Testis (tissue), 3 donors: ENCODE measurements around the gene ARMC3. TPM values are rescaled to one million over a fixed set of nuclear protein-coding genes. Genes with fewer than 3 reads are reported as not detected.

ENCODE experiments used
- DNase-seq: peaks from one replicate; pipeline ENCODE4 v3.0.0-alpha.2; 2019
- H3K27ac ChIP-seq, 2 donors: fragments of 200-600 bp; sonication (generic); one replicate each; pipeline ENCODE4 v1.5.1; 2019
- H3K27me3 ChIP-seq: fragments of 200-600 bp; sonication (generic); one replicate; pipeline ENCODE4 v1.5.1; 2019
- H3K36me3 ChIP-seq: fragments of 200-600 bp; sonication (generic); one replicate; pipeline ENCODE4 v1.5.1; 2017; ENCODE audit warnings: low read depth; ENCODE audit errors: missing control alignments
- H3K4me1 ChIP-seq: fragments of 200-600 bp; sonication (generic); one replicate; pipeline ENCODE4 v1.5.1; 2019
- H3K4me3 ChIP-seq, 2 donors: fragments of 200-600 bp; sonication (generic); one replicate each; pipeline ENCODE4 v1.5.1; 2017 to 2019
- H3K9me3 ChIP-seq: fragments of 200-600 bp; sonication (generic); one replicate; pipeline ENCODE4 v1.5.1; 2017
- CTCF ChIP-seq, 3 experiments: fragments of 450-650 bp in 2 of 3; fragments of 200-600 bp in 1 of 3; sonication (generic) in 1 of 3; IDR thresholded peaks; one replicate each; pipeline ENCODE4 v1.5.1; 2016 to 2019; ENCODE audit warnings: antibody characterized with exemption in 3 of 3, mild to moderate bottlenecking in 2 of 3, moderate library complexity in 1 of 3
- POLR2A ChIP-seq: fragments of 450-650 bp; IDR thresholded peaks from one replicate; pipeline ENCODE4 v1.6.1; 2017; ENCODE audit warnings: antibody characterized with exemption, mild to moderate bottlenecking, moderate library complexity
- WGBS, 2 donors: methylation state at CpG; one replicate each; pipeline ENCODE4 v1.1.5; 2018; 5-methylcytosine and 5-hydroxymethylcytosine counted together
- intact Hi-C: fragments of 100-400 bp; cut with DNase I; formaldehyde crosslinking; loops from one replicate; pipeline ENCODE4 v1.15.1; 2023; ENCODE audit warnings: low total_unique reads
- polyA plus RNA-seq: library from polyadenylated mRNA; stranded (reverse); fragments of 350-450 nt; fragmentation: Illumina TruSeq; extraction: RNeasy Lipid Tissue Mini Kit (QIAGEN cat#74804); gene quantifications from one replicate; pipeline ENCODE4 v1.2.3, GENCODE V29; 2014; ENCODE audit warnings: low read depth, low replicate concordance; ENCODE audit not compliant: insufficient read depth
- total RNA-seq, 2 donors: library from RNA; depleted of rRNA; stranded (reverse); fragments of >200 nt; gene quantifications; one replicate each; pipeline ENCODE4 v1.2.3, GENCODE V29; 2016

The ARMC3 gene
- total and polyA plus RNA-seq, 3 donors from 2014 or later, result 20.3 to 63.9 (median 39.2) TPM

GRCh38 chr10:22992621-22993020 lies 64.8 kb downstream of the ARMC3 start:
- DNase-seq, result no peak
- WGBS, 2 donors, result 71 to 84% methylated on average over 8 of the region's 8 CpGs
- Histone ChIP-seq H3K36me3 (no peaks in the 10 kb centered on the region), H3K9me3 (no peaks in the 10 kb centered on the region), H3K4me1 (no peaks in the 10 kb centered on the region), H3K27ac (no peak overlapping the region), H3K4me3 (no peak overlapping the region), H3K27me3 (no peaks in the 10 kb centered on the region)
- TF ChIP-seq CTCF (IDR thresholded peaks at IDR 0.05) (no peak), POLR2A (no peak)
- intact Hi-C loops, result no loop called here

- Histone ChIP-seq H3K36me3 (no peaks in the 10 kb centered on the region), H3K4me3 (no peak overlapping the region), H3K9me3 (no peaks in the 10 kb centered on the region), H3K4me1 (no peaks in the 10 kb centered on the region), H3K27me3 (no peaks in the 10 kb centered on the region), H3K27ac (no peak overlapping the region)
- TF ChIP-seq CTCF (IDR thresholded peaks at IDR 0.05) (no peak), POLR2A (no peak)
- WGBS, 2 donors, result 84 to 88% methylated on average over 5 of the region's 5 CpGs
- DNase-seq, result no peak
- intact Hi-C loops, result no loop called here
These were observed 65.5 kb downstream of the ARMC3 start for GRCh38 chr10:22993314-22993713.

- Histone ChIP-seq H3K36me3 (no peaks in the 10 kb centered on the region), H3K9me3 (no peaks in the 10 kb centered on the region), H3K27me3 (no peaks in the 10 kb centered on the region), H3K4me1 (no peaks in the 10 kb centered on the region), H3K27ac (no peak overlapping the region), H3K4me3 (no peak overlapping the region)
- DNase-seq, result no peak
- 32 to 36% methylated on average over 2 of the region's 2 CpGs for WGBS, 2 donors
- intact Hi-C loops, result no loop called here
- TF ChIP-seq CTCF (IDR thresholded peaks at IDR 0.05) (no peak), POLR2A (no peak)
These were observed 69.2 kb downstream of the ARMC3 start for GRCh38 chr10:22997096-22997495.

- DNase-seq, result no peak
- intact Hi-C loops, result no loop called here
- H3K36me3 ChIP-seq, result no peaks in the 10 kb centered on the region
These were observed 70.2 kb downstream of the ARMC3 start for GRCh38 chr10:22998091-22998490.

More at GRCh38 chr10:22998091-22998490, 70.2 kb downstream of the ARMC3 start:
- 84 to 93% methylated on average over 12 of the region's 12 CpGs for WGBS, 2 donors
- Histone ChIP-seq H3K27ac (no peak overlapping the region), H3K27me3 (no peaks in the 10 kb centered on the region), H3K9me3 (no peaks in the 10 kb centered on the region), H3K4me3 (no peak overlapping the region), H3K4me1 (no peaks in the 10 kb centered on the region)
- no peak for TF ChIP-seq CTCF (IDR thresholded peaks at IDR 0.05)
